Neutrophil (primary cell): ENCODE measurements around the gene NUCB1.

ENCODE experiments used
- H3K27ac ChIP-seq: fragments of 200-600 bp; sonication (generic); 2 replicates; pipeline ENCODE4 v1.5.1; 2016; ENCODE audit warnings: mild to moderate bottlenecking, moderate library complexity
- H3K27me3 ChIP-seq: fragments of 200-600 bp; sonication (generic); 2 replicates; pipeline ENCODE4 v1.6.0; 2016; ENCODE audit warnings: mild to moderate bottlenecking
- H3K36me3 ChIP-seq: fragments of 200-600 bp; sonication (generic); 2 replicates; pipeline ENCODE4 v1.5.1; 2017
- H3K4me1 ChIP-seq, 2 experiments: fragments of 200-600 bp in 1 of 2; sonication (generic) in 1 of 2; 1 replicate in 1 of 2; 2 replicates in 1 of 2; pipeline versions ENCODE4 v1.5.1 to v1.6.1; 2013 to 2016; ENCODE audit warnings: low read depth in 1 of 2, low read length in 1 of 2, mild to moderate bottlenecking in 1 of 2, moderate library complexity in 1 of 2; ENCODE audit not compliant: control insufficient read depth in 1 of 2, insufficient read depth in 1 of 2
- H3K4me3 ChIP-seq, 2 experiments: fragments of 200-600 bp in 1 of 2; sonication (generic) in 1 of 2; 1 replicate in 1 of 2; 2 replicates in 1 of 2; pipeline ENCODE4 v1.5.1; 2013 to 2016; ENCODE audit warnings: low read depth in 1 of 2, low read length in 1 of 2, mild to moderate bottlenecking in 1 of 2, moderate library complexity in 1 of 2
- H3K9me3 ChIP-seq: fragments of 200-600 bp; sonication (generic); 2 replicates; pipeline ENCODE4 v1.5.1; 2016
- CTCF ChIP-seq: fragments of 200-600 bp; sonication (generic); IDR thresholded peaks from 2 replicates; pipeline ENCODE4 v1.5.1; 2016; ENCODE audit warnings: antibody characterized with exemption

NUCB1 gene

GRCh38 chr19:48899781-48900476 lies at the start of gene NUCB1:
Gene NUCB1, plus strand, starts transcription at chr19:48900312. Its CDS starts 485 bp downstream, at chr19:48900797.
- Histone ChIP-seq H3K4me3 (peak within 1 kb of the TSS; percentile 89 to 91), H3K27ac (peak within 1 kb of the TSS; percentile 80), H3K36me3 (peaks cover 11% of the 10 kb centered on the region), H3K9me3 (no peaks in the 10 kb centered on the region), H3K4me1 (peaks cover 23 to 30% of the 10 kb centered on the region in 2 experiments), H3K27me3 (peaks cover 28% of the 10 kb centered on the region)
- TF ChIP-seq CTCF: no peak

DNA sequence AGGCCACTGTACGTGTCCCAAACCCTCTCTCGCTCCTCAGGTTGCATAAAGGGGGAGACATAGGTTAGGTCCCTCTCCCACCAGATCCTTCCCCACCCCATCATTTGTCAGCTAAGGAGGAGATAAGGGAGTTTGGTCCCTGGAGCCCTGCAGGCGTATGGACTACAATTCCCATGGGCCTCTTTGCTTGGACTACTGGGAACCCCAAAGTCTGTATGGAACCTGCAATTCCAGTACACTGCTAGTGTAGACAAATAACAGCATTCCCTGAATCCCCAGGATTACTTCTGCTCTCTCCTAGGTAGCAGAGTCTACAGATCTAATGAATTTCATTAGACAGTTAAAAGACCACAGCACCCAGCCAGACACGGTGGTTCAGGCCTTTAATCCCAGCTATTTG lies 47.8 kb upstream of the NUCB1 start:
- no peaks in the 10 kb centered on the region for H3K4me1 ChIP-seq
- H3K27me3 ChIP-seq: no peaks in the 10 kb centered on the region
- no peak overlapping the region for H3K27ac ChIP-seq
- TF ChIP-seq CTCF: no peak
- no peak overlapping the region for H3K4me3 ChIP-seq
- no peaks in the 10 kb centered on the region for H3K9me3 ChIP-seq
- no peaks in the 10 kb centered on the region for H3K36me3 ChIP-seq

DNA sequence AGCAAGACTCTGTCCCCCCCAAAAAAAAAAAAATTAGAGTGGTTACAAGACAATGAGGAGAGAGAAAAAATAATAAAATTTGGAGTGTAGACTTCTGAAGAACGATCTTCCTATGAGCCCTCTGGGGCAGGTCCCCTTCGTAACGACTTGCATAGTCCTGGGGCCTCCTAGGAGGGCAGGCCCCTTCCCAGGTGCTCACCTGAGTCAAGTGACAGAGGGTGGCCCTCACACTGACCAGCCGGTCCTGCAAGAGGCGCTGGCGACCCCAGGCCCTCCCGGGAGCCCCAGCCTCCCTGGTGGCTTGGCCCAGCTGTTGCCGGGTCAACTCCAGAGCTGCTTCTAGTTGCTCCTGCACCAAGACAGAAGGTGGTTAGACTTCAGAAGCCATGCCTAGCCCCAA lies 46.6 kb upstream of the NUCB1 start:
- TF ChIP-seq CTCF: no peak
- Histone ChIP-seq H3K27me3 (no peaks in the 10 kb centered on the region), H3K9me3 (no peaks in the 10 kb centered on the region), H3K4me1 (no peaks in the 10 kb centered on the region), H3K4me3 (no peak overlapping the region), H3K36me3 (no peaks in the 10 kb centered on the region), H3K27ac (no peak overlapping the region)

DNA sequence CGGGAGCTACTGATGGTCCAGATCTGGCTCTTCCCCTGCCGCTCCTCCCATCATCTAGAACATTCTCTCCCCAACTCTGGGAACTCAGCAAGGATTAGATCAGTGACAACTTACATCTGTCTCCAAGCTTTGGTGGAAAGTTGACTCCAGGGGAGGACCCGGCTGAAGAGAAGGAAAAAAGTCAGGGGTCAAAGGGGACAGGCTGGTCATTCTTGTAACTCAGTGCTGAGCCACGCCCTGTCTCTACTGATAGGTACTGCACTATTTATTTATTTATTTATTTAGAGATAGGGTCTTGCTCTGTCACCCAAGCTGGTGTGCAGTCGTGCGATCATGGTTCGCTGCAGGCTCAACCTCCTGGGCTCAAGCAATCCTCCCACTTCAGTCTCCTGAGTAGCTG lies 46.0 kb upstream of the NUCB1 start:
- no peak for TF ChIP-seq CTCF
- Histone ChIP-seq H3K36me3 (no peaks in the 10 kb centered on the region), H3K27ac (no peak overlapping the region), H3K9me3 (no peaks in the 10 kb centered on the region), H3K4me3 (no peak overlapping the region), H3K4me1 (peaks cover 2 to 5% of the 10 kb centered on the region in 2 experiments), H3K27me3 (peaks cover 1% of the 10 kb centered on the region)

GRCh38 chr19:48856921-48857320 lies 43.2 kb upstream of the NUCB1 start:
- no peak overlapping the region for H3K4me3 ChIP-seq
- no peak overlapping the region for H3K27ac ChIP-seq
- no peaks in the 10 kb centered on the region for H3K36me3 ChIP-seq
- peaks cover 4% of the 10 kb centered on the region for H3K27me3 ChIP-seq
- peaks cover 4 to 10% of the 10 kb centered on the region in 2 experiments for H3K4me1 ChIP-seq
- TF ChIP-seq CTCF: no peak
- H3K9me3 ChIP-seq: no peaks in the 10 kb centered on the region
